GM18873 (cell line): Measurements from ENCODE around the gene XYLB.

ENCODE experiments used
- ATAC-seq: cut with Tn5 transposase; IDR thresholded peaks from one replicate; pipeline ENCODE4 v1.9.1; 2021; ENCODE audit warnings: mild to moderate bottlenecking, moderate library complexity, moderate number of reproducible peaks; ENCODE audit not compliant: unreplicated experiment, low FRiP score

Gene XYLB

GRCh38 chr3:38453075-38453912 lies 106.7 kb downstream of the XYLB start, which contains the start of gene ACVR2B:
Gene ACVR2B (plus strand): TSS chr3:38453890. CDS start chr3:38454323, 433 bp downstream.
- peak; percentile 43 for ATAC-seq

GRCh38 chr3:38453913-38454177 lies 107.3 kb downstream of the XYLB start:
- no peak for ATAC-seq

- ATAC-seq: no peak
Measured at GRCh38 chr3:38454178-38454883, 107.7 kb downstream of the XYLB start.

DNA sequence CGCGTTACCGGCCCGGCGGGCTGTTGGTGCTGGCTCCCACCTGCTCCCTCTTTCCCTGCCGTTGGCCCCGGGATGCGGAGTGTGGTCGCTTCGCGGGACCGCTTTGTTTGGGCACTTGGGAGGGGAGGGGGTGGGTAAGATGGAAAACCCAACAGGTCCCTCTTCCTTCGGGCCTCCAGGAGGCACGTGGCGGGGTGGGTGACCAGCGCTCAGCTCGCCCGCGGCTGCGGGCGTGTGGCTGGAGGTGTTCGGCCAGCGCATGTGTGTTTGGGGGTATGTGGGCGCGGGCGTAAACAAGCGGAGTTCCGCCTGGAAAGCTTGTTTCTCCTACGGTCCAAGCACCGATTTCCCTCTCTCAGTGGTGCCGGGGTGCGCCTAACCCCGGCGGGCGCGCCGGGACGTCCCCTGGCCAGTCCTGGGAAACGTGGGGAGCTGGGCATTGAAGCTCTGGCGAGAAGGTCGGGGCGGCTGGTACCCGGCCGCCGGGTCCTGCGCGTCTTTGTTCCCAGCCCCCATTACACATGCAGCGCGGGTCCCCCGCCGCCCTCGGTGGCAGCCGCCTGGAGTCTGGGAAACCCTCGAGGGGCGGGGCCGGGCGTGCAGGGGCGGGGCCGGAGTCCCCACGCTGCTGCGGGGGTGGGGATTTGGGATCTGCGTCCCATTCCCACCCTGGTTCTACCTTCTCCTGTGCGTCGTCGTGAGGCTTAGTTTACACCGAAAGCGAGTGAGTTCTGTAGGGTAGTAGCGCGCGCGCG lies 108.5 kb downstream of the XYLB start:
- no peak for ATAC-seq

- no peak for ATAC-seq
Measured at GRCh38 chr3:38455639-38456430, 109.2 kb downstream of the XYLB start.

- no peak for ATAC-seq
Measured at GRCh38 chr3:38457111-38458003, 110.8 kb downstream of the XYLB start.

- ATAC-seq: no peak
Measured at GRCh38 chr3:38458796-38459498, 112.4 kb downstream of the XYLB start.

- no peak for ATAC-seq
Measured at GRCh38 chr3:38459499-38460048, 113.0 kb downstream of the XYLB start.

- ATAC-seq: no peak
Measured at GRCh38 chr3:38460377-38461270, 114.0 kb downstream of the XYLB start.
